Glutamatergic neuron (in vitro differentiated cells): Measurements from ENCODE around the gene MANBA. TPM values are rescaled to one million over a fixed set of nuclear protein-coding genes. Genes with fewer than 3 reads are reported as not detected.

Experiments used
- DNase-seq: peaks from one replicate; pipeline ENCODE4 v3.0.0; 2022
- H3K27ac Mint-ChIP-seq: one replicate; pipeline ENCODE4 v1.8.0; 2020; ENCODE audit warnings: mild to moderate bottlenecking, mixed read lengths, inconsistent platforms; ENCODE audit not compliant: unreplicated experiment
- H3K27me3 Mint-ChIP-seq: one replicate; pipeline ENCODE4 v1.8.0; 2020; ENCODE audit warnings: mild to moderate bottlenecking, moderate library complexity, mixed read lengths, inconsistent platforms; ENCODE audit not compliant: unreplicated experiment
- H3K36me3 Mint-ChIP-seq: one replicate; pipeline ENCODE4 v1.8.0; 2020; ENCODE audit warnings: mild to moderate bottlenecking, mixed read lengths, inconsistent platforms; ENCODE audit not compliant: unreplicated experiment
- H3K4me1 Mint-ChIP-seq: one replicate; pipeline ENCODE4 v1.8.0; 2020; ENCODE audit warnings: mild to moderate bottlenecking, low read depth, mixed read lengths, inconsistent platforms; ENCODE audit not compliant: unreplicated experiment
- H3K4me3 Mint-ChIP-seq: one replicate; pipeline ENCODE4 v1.8.0; 2020; ENCODE audit warnings: mild to moderate bottlenecking, mixed read lengths, inconsistent platforms; ENCODE audit not compliant: unreplicated experiment
- H3K9me3 Mint-ChIP-seq: one replicate; pipeline ENCODE4 v1.8.0; 2020; ENCODE audit warnings: mild to moderate bottlenecking, moderate library complexity, mixed read lengths, inconsistent platforms; ENCODE audit not compliant: unreplicated experiment
- CTCF ChIP-seq: fragments of 200-600 bp; sonication (generic); IDR thresholded peaks from one replicate; pipeline ENCODE4 v1.5.0; 2021; ENCODE audit not compliant: partially characterized antibody, unreplicated experiment
- total RNA-seq: library from RNA; stranded (reverse); fragmentation: NEBNext Ultra II Directional; extraction: Animal tissue kit (Norgen Biotek cat#: 25700); gene quantifications from one replicate; pipeline ENCODE4 v1.2.1, GENCODE V29; 2021; ENCODE audit not compliant: unreplicated experiment

MANBA gene
- total RNA-seq, 1 donor from 2014 or later, result 13.0 TPM

- Mint-ChIP-seq H3K27ac (no peak overlapping the region), H3K27me3 (no peaks in the 10 kb centered on the region), H3K9me3 (no peaks in the 10 kb centered on the region), H3K4me3 (no peak overlapping the region), H3K4me1 (no peaks in the 10 kb centered on the region), H3K36me3 (no peaks in the 10 kb centered on the region)
- DNase-seq, result no peak
- TF ChIP-seq CTCF, result no peak
Measured at GRCh38 chr4:102665527-102665926, 95.2 kb downstream of the MANBA start.

DNA sequence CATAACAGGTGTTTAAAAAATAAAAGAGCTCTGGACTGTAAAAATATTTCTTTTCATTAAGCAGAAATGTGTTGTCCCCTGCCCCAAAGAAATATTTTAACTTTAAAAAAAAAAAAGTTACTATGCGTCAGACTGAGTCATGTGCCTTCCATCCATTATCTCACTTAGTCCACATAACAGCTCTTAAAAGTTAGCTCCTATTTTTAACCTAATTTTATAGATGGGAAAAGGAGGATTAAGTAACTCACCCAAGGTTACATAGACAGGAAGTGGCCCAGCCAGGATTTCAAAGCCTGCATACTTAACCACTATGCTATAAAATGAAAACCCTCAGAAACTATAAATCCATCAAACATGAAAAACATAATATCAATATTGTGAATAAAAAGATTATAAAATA lies 97.7 kb downstream of the MANBA start:
- no peaks in the 10 kb centered on the region for H3K4me1 Mint-ChIP-seq
- H3K4me3 Mint-ChIP-seq, result no peak overlapping the region
- no peak for TF ChIP-seq CTCF
- no peak overlapping the region for H3K27ac Mint-ChIP-seq
- no peaks in the 10 kb centered on the region for H3K27me3 Mint-ChIP-seq
- DNase-seq, result no peak
- no peaks in the 10 kb centered on the region for H3K9me3 Mint-ChIP-seq
- H3K36me3 Mint-ChIP-seq, result no peaks in the 10 kb centered on the region

- no peaks in the 10 kb centered on the region for H3K4me1 Mint-ChIP-seq
- no peak overlapping the region for H3K27ac Mint-ChIP-seq
- no peaks in the 10 kb centered on the region for H3K27me3 Mint-ChIP-seq
- DNase-seq, result no peak
- no peak overlapping the region for H3K4me3 Mint-ChIP-seq
- H3K36me3 Mint-ChIP-seq, result no peaks in the 10 kb centered on the region
- H3K9me3 Mint-ChIP-seq, result no peaks in the 10 kb centered on the region
- no peak for TF ChIP-seq CTCF
Measured at GRCh38 chr4:102657206-102657605, 103.6 kb downstream of the MANBA start.

GRCh38 chr4:102647117-102647516 lies 113.7 kb downstream of the MANBA start:
- no peaks in the 10 kb centered on the region for H3K9me3 Mint-ChIP-seq
- no peak for TF ChIP-seq CTCF
- no peaks in the 10 kb centered on the region for H3K4me1 Mint-ChIP-seq
- no peaks in the 10 kb centered on the region for H3K36me3 Mint-ChIP-seq
- H3K27ac Mint-ChIP-seq, result no peak overlapping the region
- DNase-seq, result no peak
- no peak overlapping the region for H3K4me3 Mint-ChIP-seq
- H3K27me3 Mint-ChIP-seq, result no peaks in the 10 kb centered on the region

DNA sequence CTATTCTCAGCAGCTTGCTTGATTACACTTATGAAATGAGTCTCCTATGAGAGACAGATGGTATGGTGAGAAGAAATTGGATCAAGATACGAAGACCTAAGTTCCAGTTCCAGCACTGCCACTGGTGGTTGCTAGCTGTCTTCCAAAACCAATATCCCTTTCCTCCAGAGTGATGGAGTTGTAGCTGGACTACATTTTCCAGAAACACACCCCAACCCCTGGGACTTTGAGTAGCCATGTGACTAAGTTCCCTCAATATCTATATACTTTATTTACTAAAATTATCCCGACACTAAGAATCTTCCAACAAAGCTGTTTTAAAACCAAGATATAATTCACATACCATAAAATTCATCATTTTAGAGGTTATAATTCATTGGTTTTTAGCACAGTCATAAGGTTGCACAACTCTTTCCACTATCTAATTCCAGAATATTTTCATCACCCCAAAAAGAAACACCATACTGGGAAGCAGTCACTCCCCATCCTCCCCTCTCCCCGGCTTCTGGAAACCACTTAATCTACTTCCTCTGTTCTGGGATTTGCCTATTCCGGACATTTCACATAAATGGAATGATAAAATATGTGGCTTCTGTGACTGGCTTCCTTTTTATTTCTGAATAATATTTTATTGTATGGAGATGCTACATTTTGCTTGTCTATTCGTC lies 118.0 kb downstream of the MANBA start:
- H3K27me3 Mint-ChIP-seq, result peaks cover 2% of the 10 kb centered on the region
- no peak for TF ChIP-seq CTCF
- no peaks in the 10 kb centered on the region for H3K9me3 Mint-ChIP-seq
- H3K27ac Mint-ChIP-seq, result no peak overlapping the region
- no peak overlapping the region for H3K4me3 Mint-ChIP-seq
- DNase-seq, result no peak
- H3K4me1 Mint-ChIP-seq, result no peaks in the 10 kb centered on the region
- H3K36me3 Mint-ChIP-seq, result no peaks in the 10 kb centered on the region
